Caco-2 (cell line): ENCODE results near the gene BCL2. TPM values are rescaled to one million over a fixed set of nuclear protein-coding genes. Genes with fewer than 3 reads are reported as not detected.

ENCODE experiments used
- BruUV-seq: library from RNA; stranded (reverse); fragments of 400-500 nt; replicated peaks from 2 replicates; lab custom pipeline; 2021; lab: Mats Ljungman, UMichigan
- CTCF ChIA-PET: fragments of 300-600 bp; sonication (Branson Sonifier 250); formaldehyde crosslinking; loops from one replicate; lab custom pipeline; 2022; ENCODE audit warnings: antibody characterized with exemption; lab: Charles Lee
- POLR2A ChIA-PET: fragments of 300-600 bp; sonication (Branson Sonifier 250); formaldehyde crosslinking; loops from one replicate; lab custom pipeline; 2022; ENCODE audit warnings: antibody characterized with exemption; lab: Charles Lee
- DNase-seq, 2 experiments: peaks; one replicate each; pipeline versions ENCODE4 v3.0.0 to v3.0.0-alpha.2; 2020 to 2022
- H3K27me3 ChIP-seq: replicated peaks from 2 replicates; pipeline ENCODE4 v1.6.0; 2011; ENCODE audit warnings: low read length; ENCODE audit not compliant: control insufficient read depth, insufficient read depth
- H3K36me3 ChIP-seq: 2 replicates; pipeline ENCODE4 v1.5.1; 2011; ENCODE audit warnings: low read length; ENCODE audit not compliant: control insufficient read depth, insufficient read depth
- H3K4me1 ChIP-seq: fragments of 250-450 bp; sonication (Bioruptor Pico); 2 replicates; pipeline ENCODE4 v1.5.1; 2020; ENCODE audit warnings: mild to moderate bottlenecking
- H3K4me3 ChIP-seq: 2 replicates; pipeline ENCODE4 v1.5.1; 2011; ENCODE audit warnings: low read depth, mild to moderate bottlenecking, control low read depth, low read length
- H3K9me3 ChIP-seq: fragments of 250-450 bp; sonication (Bioruptor Pico); 2 replicates; pipeline ENCODE4 v1.5.1; 2020; ENCODE audit warnings: mild to moderate bottlenecking, moderate library complexity
- H3K27ac Mint-ChIP-seq: one replicate; pipeline ENCODE4 v1.8.0; 2022; ENCODE audit warnings: mixed read lengths; ENCODE audit not compliant: unreplicated experiment
- H3K27me3 Mint-ChIP-seq: one replicate; pipeline ENCODE4 v1.8.0; 2022; ENCODE audit warnings: mixed read lengths; ENCODE audit not compliant: insufficient read depth, unreplicated experiment
- H3K36me3 Mint-ChIP-seq: one replicate; pipeline ENCODE4 v1.8.0; 2022; ENCODE audit warnings: mild to moderate bottlenecking, mixed read lengths; ENCODE audit not compliant: insufficient read depth, unreplicated experiment
- H3K4me1 Mint-ChIP-seq: one replicate; pipeline ENCODE4 v1.8.0; 2022; ENCODE audit warnings: low read depth, mixed read lengths; ENCODE audit not compliant: unreplicated experiment
- H3K4me3 Mint-ChIP-seq: one replicate; pipeline ENCODE4 v1.8.0; 2022; ENCODE audit warnings: mild to moderate bottlenecking, moderate library complexity, mixed read lengths; ENCODE audit not compliant: unreplicated experiment
- H3K9me3 Mint-ChIP-seq: one replicate; pipeline ENCODE4 v1.8.0; 2022; ENCODE audit warnings: mixed read lengths; ENCODE audit not compliant: unreplicated experiment
- intact Hi-C: fragments of 100-400 bp; cut with micrococcal nuclease; formaldehyde crosslinking; loops from one replicate; pipeline ENCODE4 v1.10.0; 2022; ENCODE audit not compliant: unreplicated experiment
- total RNA-seq: library from RNA; stranded (reverse); gene quantifications from 2 replicates; pipeline ENCODE4 v1.2.3, GENCODE V29; 2022
- TF ChIP-seq, protein P1 (sequence below), 2 experiments: fragments of 200-600 bp in 1 of 2; IDR thresholded peaks; 1 replicate in 1 of 2; 2 replicates in 1 of 2; pipeline versions ENCODE4 v1.5.1 to v1.8.0; 2011 to 2022; ENCODE audit warnings: antibody characterized with exemption in 1 of 2, control low read depth in 1 of 2, inconsistent platforms in 1 of 2, low read depth in 1 of 2, low read length in 1 of 2, mild to moderate bottlenecking in 1 of 2, moderate library complexity in 1 of 2; ENCODE audit not compliant: insufficient read depth in 1 of 2, severe bottlenecking in 1 of 2, unreplicated experiment in 1 of 2

The BCL2 gene
- total RNA-seq, 1 experiment from 2014 or later, result 6.5 TPM

DNA sequence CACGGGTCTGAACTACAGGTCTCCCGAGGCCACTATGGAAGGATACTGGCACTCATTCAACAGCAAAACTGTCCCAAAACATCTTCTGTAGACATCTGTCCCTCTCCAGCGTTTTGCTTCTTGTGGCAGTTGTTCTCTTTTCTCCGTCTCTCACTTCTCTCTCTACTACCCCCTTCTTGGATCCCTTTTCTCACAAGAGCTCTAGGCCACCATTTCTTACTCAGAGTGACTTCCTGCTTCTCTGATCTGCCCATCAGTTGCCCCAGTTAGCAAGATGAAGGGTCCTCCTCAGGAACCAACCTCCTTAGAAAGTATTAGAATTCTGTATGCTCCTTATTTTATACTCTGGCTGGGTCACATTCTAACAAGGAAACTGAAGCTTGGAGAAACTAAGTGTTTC is 32.6 kb downstream of the BCL2 start:
- Mint-ChIP-seq H3K27ac (no peak overlapping the region), H3K9me3 (no peaks in the 10 kb centered on the region), H3K36me3 (no peaks in the 10 kb centered on the region), H3K4me3 (no peak overlapping the region), H3K27me3 (no peaks in the 10 kb centered on the region), H3K4me1 (no peaks in the 10 kb centered on the region)
- no peaks in the 10 kb centered on the region for H3K27me3 ChIP-seq
- TF ChIP-seq, protein P1, sequence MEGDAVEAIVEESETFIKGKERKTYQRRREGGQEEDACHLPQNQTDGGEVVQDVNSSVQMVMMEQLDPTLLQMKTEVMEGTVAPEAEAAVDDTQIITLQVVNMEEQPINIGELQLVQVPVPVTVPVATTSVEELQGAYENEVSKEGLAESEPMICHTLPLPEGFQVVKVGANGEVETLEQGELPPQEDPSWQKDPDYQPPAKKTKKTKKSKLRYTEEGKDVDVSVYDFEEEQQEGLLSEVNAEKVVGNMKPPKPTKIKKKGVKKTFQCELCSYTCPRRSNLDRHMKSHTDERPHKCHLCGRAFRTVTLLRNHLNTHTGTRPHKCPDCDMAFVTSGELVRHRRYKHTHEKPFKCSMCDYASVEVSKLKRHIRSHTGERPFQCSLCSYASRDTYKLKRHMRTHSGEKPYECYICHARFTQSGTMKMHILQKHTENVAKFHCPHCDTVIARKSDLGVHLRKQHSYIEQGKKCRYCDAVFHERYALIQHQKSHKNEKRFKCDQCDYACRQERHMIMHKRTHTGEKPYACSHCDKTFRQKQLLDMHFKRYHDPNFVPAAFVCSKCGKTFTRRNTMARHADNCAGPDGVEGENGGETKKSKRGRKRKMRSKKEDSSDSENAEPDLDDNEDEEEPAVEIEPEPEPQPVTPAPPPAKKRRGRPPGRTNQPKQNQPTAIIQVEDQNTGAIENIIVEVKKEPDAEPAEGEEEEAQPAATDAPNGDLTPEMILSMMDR (IDR thresholded peaks at IDR 0.05; ENCODE audit: insufficient read depth in 1 of 2, low read depth in 1 of 2, low read length in 1 of 2, severe bottlenecking in 1 of 2, unreplicated experiment in 1 of 2), result no peak
- DNase-seq, result no peak
- H3K9me3 ChIP-seq, result no peaks in the 10 kb centered on the region
- no peaks in the 10 kb centered on the region for H3K36me3 ChIP-seq
- no peaks in the 10 kb centered on the region for H3K4me1 ChIP-seq
- H3K4me3 ChIP-seq, result no peak overlapping the region
- ChIA-PET POLR2A (no interaction called here), CTCF (no interaction called here)
- intact Hi-C loops, result no loop called here
- no TSS peak for BruUV-seq

DNA sequence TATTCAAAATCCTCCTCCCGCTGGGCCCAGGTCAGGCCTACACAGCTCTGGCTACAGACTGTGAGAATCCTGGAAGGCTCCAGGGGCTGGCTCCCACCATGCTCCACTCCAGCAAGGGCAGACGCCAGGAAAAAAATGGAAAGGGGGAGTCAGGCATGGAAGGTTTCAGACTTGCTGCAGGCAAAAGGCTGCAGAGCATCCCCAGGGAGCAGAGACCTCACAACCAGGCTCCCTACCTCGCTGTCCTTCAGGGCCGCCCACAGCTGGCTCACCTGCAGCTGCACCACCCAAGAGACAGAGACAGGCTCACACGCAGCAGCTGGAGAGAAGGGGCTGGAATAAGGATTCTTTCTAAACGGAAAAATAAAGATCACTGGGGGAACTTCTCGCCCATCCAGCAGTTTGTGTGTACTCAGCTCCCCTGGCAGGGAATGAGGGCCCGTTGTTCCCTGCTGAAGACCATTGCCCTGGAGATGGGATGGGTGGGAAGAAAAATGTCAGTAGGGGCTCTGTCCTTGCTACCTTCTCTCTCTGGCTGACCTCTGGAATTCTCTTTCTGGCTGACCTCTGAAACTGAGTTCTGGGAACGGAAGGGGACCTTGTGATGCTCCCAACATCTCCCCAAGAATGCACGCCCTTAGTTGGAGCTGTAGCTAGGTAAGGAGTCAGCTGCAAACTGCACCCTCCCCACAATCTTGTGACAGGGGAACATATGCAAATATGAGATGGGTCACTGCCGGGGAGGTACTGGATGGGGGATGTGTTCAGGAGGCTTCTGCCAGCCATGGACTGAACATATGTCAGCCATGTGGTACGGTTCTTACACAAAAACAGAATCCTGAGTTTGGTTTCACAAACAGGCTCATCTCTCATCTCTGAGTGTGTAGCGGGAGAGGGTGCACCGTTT is 34.5 kb downstream of the BCL2 start:
- Histone ChIP-seq H3K4me3 (no peak overlapping the region), H3K9me3 (no peaks in the 10 kb centered on the region), H3K36me3 (no peaks in the 10 kb centered on the region), H3K27me3 (no peaks in the 10 kb centered on the region), H3K4me1 (no peaks in the 10 kb centered on the region)
- intact Hi-C loops, result no loop called here
- ChIA-PET POLR2A (no interaction called here), CTCF (no interaction called here)
- H3K9me3 Mint-ChIP-seq, result no peaks in the 10 kb centered on the region
- H3K4me1 Mint-ChIP-seq, result no peaks in the 10 kb centered on the region
- DNase-seq, result no peak
- BruUV-seq, result no TSS peak
- H3K4me3 Mint-ChIP-seq, result no peak overlapping the region
- H3K36me3 Mint-ChIP-seq, result no peaks in the 10 kb centered on the region
- TF ChIP-seq, protein P1 (IDR thresholded peaks at IDR 0.05; ENCODE audit: insufficient read depth in 1 of 2, low read depth in 1 of 2, low read length in 1 of 2, severe bottlenecking in 1 of 2, unreplicated experiment in 1 of 2), result no peak
- no peak overlapping the region for H3K27ac Mint-ChIP-seq
- H3K27me3 Mint-ChIP-seq, result no peaks in the 10 kb centered on the region

GRCh38 chr18:63284173-63284799 is 35.3 kb downstream of the BCL2 start:
- BruUV-seq, result no TSS peak
- Mint-ChIP-seq H3K4me1 (no peaks in the 10 kb centered on the region), H3K27me3 (no peaks in the 10 kb centered on the region), H3K27ac (no peak overlapping the region), H3K4me3 (no peak overlapping the region), H3K36me3 (no peaks in the 10 kb centered on the region), H3K9me3 (no peaks in the 10 kb centered on the region)
- TF ChIP-seq, protein P1 (IDR thresholded peaks at IDR 0.05; ENCODE audit: insufficient read depth in 1 of 2, low read depth in 1 of 2, low read length in 1 of 2, severe bottlenecking in 1 of 2, unreplicated experiment in 1 of 2), result no peak
- CTCF ChIA-PET, result no interaction called here
- POLR2A ChIA-PET, result no interaction called here
- no peaks in the 10 kb centered on the region for H3K36me3 ChIP-seq
- intact Hi-C loops, result no loop called here
- no peaks in the 10 kb centered on the region for H3K4me1 ChIP-seq
- no peak for DNase-seq
- no peaks in the 10 kb centered on the region for H3K9me3 ChIP-seq
- no peaks in the 10 kb centered on the region for H3K27me3 ChIP-seq
- no peak overlapping the region for H3K4me3 ChIP-seq
